Right renal pelvis (tissue), 4 donors: ENCODE results near the gene FRMPD2. TPM values are rescaled to one million over a fixed set of nuclear protein-coding genes. Genes with fewer than 3 reads are reported as not detected.

Source experiments
- DNase-seq, 4 donors: peaks; one replicate each; pipeline ENCODE4 v3.0.0-alpha.2; 2013; ENCODE audit warnings: low read depth in 4 of 4, low spot score in 3 of 4, missing footprints in 1 of 4
- polyA plus RNA-seq, 4 donors: library from polyadenylated mRNA; unstranded; fragments of 120-200 nt; gene quantifications; one replicate each; pipeline ENCODE4 v1.2.1, GENCODE V29; 2013; ENCODE audit not compliant: insufficient read length in 4 of 4

The FRMPD2 gene
- under 1 TPM; 0.58 to 0.89 (median 0.77) TPM for polyA plus RNA-seq

GRCh38 chr10:48274636-48275035, at the start of gene FRMPD2:
Gene FRMPD2 (minus strand): TSS chr10:48274696. CDS start chr10:48274567, 129 bp downstream.
- no peak for DNase-seq

GRCh38 chr10:48322017-48322416, 47.5 kb upstream of the FRMPD2 start:
- no peak for DNase-seq

GRCh38 chr10:48317321-48317990, 43.0 kb upstream of the FRMPD2 start:
- DNase-seq: no peak

GRCh38 chr10:48316236-48316635, 41.7 kb upstream of the FRMPD2 start:
- no peak for DNase-seq

- DNase-seq: no peak
Observed at GRCh38 chr10:48314107-48314506, 39.6 kb upstream of the FRMPD2 start.

- no peak for DNase-seq
Observed at GRCh38 chr10:48309711-48310226, 35.3 kb upstream of the FRMPD2 start.

GRCh38 chr10:48307711-48308018, 33.2 kb upstream of the FRMPD2 start:
- no peak for DNase-seq

- DNase-seq: peak in 2 of 4 donors; percentile 16 to 32
Observed at GRCh38 chr10:48306870-48307710, 32.6 kb upstream of the FRMPD2 start.

- DNase-seq: peak; percentile 74 to 80 (median 80)
Observed at GRCh38 chr10:48306265-48306869, 31.9 kb upstream of the FRMPD2 start, which contains the start of gene MAPK8. Gene MAPK8 (plus strand): TSS chr10:48306677. CDS start chr10:48401661, 94,984 bp downstream.

GRCh38 chr10:48305905-48306264, 31.4 kb upstream of the FRMPD2 start:
- no peak for DNase-seq

GRCh38 chr10:48302515-48303476, 28.3 kb upstream of the FRMPD2 start:
- no peak for DNase-seq

- no peak for DNase-seq
Observed at GRCh38 chr10:48300556-48300955, 26.1 kb upstream of the FRMPD2 start.

GRCh38 chr10:48299692-48300091, 25.2 kb upstream of the FRMPD2 start:
- no peak for DNase-seq

GRCh38 chr10:48299066-48299465, 24.6 kb upstream of the FRMPD2 start:
- no peak for DNase-seq

- DNase-seq: peak in 1 of 4 donors; percentile 10
Observed at GRCh38 chr10:48296576-48297098, 22.1 kb upstream of the FRMPD2 start.

- DNase-seq: no peak
Observed at GRCh38 chr10:48294431-48294830, 19.9 kb upstream of the FRMPD2 start.

GRCh38 chr10:48292616-48293015, 18.1 kb upstream of the FRMPD2 start:
- DNase-seq: no peak

- no peak for DNase-seq
Observed at GRCh38 chr10:48291190-48291589, 16.7 kb upstream of the FRMPD2 start.

GRCh38 chr10:48290286-48290685, 15.8 kb upstream of the FRMPD2 start:
- DNase-seq: no peak
